Left cardiac atrium (tissue), 4 donors: ENCODE measurements around the gene CDH12. TPM values are rescaled to one million over a fixed set of nuclear protein-coding genes. Genes with fewer than 3 reads are reported as not detected.
A peak's percentile ranks its signal among the peaks of the same experiment; 100 is the strongest.

Source experiments
- ATAC-seq, 2 donors: fragments of 200-7000 bp; cut with Tn5 transposase; one replicate each; pipeline ENCODE4 v1.9.1; 2020; ENCODE audit warnings: mild to moderate bottlenecking in 2 of 2, moderate library complexity in 2 of 2
- DNase-seq: peaks from one replicate; pipeline ENCODE4 v3.0.0-alpha.2; 2020
- intact Hi-C, 2 donors: fragments of 100-400 bp; cut with DNase I; formaldehyde crosslinking; loops; one replicate each; pipeline versions ENCODE4 v1.14.1 to v1.15.1; 2022 to 2023
- total RNA-seq, 2 donors: library from RNA; stranded (reverse); fragmentation: NEBNext Ultra II Directional; extraction: Animal tissue kit (Norgen Biotek cat#: 25700); gene quantifications; one replicate each; pipeline ENCODE4 v1.2.1, GENCODE V29; 2021
- donor health status: DM: no; HTN: yes; CAD: no.
- donor health status: DM: no; HTN: yes; CAD: no; lungs with severe emphysema.
- donor health status: DM: yes; HTN: yes; CAD: no.
- donor health status: Dilated cardiomyopathy.

Gene CDH12
- total RNA-seq, 2 donors from 2014 or later = not detected

DNA sequence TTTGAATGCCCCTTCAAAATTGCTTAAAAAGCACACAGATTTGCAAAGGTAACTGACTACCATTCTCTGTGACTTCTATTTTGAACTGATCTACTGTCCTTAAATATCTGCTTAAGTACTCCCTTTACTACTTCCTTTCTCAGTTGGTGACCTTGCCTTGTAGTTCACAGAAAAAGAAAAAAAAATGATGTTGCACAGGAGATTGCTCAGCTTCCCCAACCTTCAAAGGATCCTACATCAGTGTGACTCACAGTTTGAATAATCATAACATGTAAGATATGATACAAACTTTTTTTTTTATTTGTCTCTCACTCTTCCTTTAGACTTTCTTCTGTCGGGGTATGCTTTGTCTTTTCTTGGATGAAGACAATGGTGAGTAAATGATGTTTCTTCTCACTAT lies 1029.6 kb downstream of the CDH12 start:
- no peak for DNase-seq
- no peak for ATAC-seq
- intact Hi-C loops = no loop called here

- DNase-seq (no peak), ATAC-seq (no peak)
- intact Hi-C loops = no loop called here
Measured at GRCh38 chr5:21823076-21823574, 1030.0 kb downstream of the CDH12 start.

DNA sequence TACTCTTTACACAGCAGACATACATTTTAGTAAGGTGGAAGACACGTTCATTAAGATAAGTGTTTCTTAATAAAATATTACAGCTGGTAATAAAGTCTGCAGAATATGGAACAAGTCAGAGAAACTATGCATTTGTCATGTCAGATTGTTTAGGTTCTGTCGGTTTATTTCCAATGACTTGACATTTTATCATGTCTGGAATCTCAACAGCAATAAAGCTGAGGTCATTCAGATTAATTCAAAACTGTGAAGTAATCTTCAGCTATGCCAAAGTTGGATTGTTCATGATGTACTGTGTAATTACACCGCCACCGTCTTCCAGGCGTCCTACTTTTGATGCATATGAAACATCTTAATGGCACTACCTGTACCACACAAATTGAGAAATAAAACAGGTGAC lies 1032.6 kb downstream of the CDH12 start:
- ATAC-seq (no peak), DNase-seq (no peak)
- intact Hi-C loops = no loop called here

DNA sequence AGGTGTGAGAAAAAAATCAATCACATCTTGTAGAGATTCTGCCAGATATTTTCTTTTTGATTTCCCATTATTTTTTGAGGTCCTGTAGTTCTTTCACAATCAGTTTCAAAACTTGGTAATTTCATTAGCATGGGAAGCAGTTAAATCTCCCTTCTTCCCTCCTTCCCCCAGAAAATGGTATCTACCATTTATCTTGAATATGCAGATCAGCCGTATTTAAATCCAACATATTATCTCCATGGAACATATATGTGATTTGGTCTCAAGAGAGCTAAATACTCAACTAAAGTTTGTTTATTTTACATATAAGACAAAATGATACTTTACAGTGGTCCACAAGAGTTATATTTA lies 1034.8 kb downstream of the CDH12 start:
- no peak for ATAC-seq
- no peak for DNase-seq
- intact Hi-C loops = no loop called here

DNA sequence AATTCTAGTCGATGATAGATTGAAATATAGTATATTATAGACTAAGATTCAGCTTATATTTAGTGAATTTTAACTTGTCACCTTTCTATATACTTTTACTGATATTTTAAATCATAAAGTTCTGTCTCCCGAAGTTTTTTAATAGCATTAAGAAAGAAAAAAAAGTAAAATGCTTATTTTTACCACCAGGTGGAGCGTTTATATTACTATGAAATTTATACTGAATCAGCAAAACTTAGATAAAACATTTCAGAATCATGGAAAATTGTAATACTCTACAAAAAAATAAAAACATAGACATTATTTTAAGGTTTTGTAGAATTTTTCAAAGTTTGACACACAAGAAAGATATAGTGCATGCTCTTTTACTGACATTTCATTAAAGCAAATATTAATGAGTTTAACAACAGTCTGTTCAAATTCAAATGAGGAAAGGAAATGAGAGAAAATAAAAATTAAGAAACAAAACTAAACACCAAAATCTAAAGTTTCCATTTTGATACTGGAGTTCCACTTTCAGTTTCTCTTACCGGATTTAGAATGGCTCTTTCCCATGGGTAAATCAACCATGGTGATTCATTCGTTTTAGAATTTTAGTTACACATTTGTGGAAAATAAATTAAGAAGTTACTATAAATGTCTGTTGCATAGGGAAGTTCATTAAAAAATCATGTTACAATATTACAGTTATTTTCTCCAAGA lies 1035.3 kb downstream of the CDH12 start:
- DNase-seq = no peak
- no peak for ATAC-seq
- intact Hi-C loops = no loop called here

DNA sequence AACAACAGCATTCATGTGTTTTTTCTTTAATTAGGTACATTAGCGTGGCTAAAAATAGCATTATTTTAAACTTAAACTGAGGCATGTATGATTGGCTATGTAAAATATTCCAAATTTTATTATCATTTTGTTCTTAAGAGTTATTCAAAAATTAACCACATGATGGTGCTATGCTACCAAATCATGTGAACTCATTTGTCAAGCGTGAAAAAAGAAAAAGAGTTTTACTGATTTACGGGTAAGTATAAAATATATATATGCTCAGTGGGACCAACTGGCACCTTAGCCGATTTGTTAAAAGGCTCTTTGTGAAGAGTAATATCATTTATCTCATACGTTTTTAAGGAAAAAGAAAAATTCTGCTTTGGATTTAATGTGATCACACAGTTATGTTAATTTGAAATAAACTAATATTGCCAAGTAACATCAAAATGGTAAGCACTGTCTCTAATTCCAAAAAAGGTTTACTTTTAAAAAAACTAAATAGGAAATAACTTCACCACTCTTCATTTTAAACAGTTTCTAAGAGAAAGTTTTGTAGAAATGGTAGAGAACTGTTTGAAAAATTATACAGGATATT lies 1042.3 kb downstream of the CDH12 start:
- intact Hi-C loops = no loop called here
- DNase-seq (no peak), ATAC-seq (no peak)

GRCh38 chr5:21809611-21810010 lies 1043.5 kb downstream of the CDH12 start:
- no peak for ATAC-seq
- intact Hi-C loops = no loop called here
- DNase-seq = no peak

DNA sequence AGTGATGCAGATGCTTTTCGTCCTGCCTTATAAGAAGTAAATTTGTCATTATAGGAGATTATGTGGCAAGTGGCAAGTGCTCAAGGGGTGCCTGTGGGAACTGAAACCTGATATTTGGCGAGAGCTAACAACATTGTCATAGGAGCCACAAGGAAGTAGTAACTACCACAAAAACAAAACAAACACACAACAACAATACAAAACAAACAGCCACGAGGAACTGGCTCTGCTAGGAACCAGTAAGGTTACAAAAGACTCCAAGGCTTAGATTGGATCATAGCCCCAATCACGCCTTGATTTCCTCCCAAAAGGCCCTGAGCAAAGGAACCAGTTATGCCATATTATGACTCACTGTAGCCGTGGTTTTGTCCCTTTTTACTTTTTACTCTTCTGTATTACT lies 1045.2 kb downstream of the CDH12 start:
- intact Hi-C loops = no loop called here
- ATAC-seq (no peak), DNase-seq (no peak)

GRCh38 chr5:21806943-21807342 lies 1046.2 kb downstream of the CDH12 start:
- DNase-seq (no peak), ATAC-seq (peak in 1 of 2 donors; percentile 29)
- intact Hi-C loops = no loop called here

DNA sequence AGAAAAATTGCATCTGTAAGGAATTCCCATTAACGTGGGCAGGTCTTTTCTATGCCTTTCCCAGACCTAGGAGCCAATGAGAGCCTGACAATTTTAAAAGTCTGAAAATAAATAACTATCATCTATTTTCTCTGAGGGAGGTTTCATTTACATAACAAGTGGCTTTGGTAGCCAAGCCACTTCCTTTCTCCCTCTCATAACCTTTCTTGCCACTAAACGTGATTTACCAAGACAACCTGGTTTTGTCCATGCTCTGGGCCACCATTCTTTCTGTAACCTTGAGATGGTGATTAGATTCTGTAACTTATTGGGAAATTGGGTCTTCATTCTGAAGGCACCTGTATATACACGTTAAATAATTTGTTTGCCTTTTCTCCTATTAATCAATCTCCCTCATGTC lies 1046.9 kb downstream of the CDH12 start:
- intact Hi-C loops = no loop called here
- no peak for ATAC-seq

DNA sequence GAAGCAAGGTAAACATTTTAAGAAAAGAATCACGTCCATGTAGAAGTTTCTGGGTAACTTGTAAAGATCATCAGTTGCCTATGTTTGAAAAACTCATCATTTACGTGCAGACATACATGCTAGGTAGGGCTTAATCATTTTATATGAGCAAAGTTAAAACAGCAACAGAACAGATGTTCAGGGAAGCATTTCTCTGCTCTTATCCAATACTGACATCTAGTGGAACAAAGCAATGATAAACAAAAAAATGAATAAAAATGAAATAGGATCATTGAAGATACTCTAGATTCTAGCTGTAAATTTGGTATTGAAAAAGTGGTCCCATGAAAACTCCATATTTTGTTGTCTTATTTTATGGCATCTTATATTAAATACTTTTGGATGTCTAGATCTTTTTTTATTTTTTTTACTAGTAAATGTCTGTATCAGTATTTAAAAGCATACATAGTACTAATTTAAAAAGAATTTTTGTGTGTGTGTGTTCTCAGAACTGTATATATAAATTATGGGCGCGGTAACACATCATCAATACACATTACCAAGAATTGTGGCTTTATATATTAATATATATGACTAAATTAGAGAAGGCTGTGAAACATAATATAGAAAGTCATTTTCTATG lies 1050.2 kb downstream of the CDH12 start:
- intact Hi-C loops = no loop called here
- DNase-seq (no peak), ATAC-seq (no peak)

More for the DNA sequence above, 1046.9 kb downstream of the CDH12 start:
- DNase-seq = no peak

DNA sequence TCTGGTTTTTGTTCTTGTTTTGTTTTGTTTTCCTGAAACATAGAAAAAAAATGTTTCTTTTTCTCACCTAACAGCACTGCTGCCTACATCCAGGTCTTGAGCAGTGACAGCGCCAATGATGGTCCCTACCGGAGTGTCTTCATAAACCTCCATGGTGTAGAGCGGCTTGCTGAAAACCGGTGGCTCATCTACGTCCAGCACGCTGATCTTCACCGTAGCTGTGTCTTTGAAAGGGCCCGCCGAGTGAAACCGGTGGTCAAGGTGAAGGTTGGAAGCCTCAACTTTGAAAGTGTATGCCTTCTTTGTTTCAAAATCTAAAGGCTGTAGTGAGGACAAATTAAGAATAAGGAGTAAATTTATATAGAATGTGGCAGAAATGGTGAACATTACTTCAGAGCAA lies 1051.0 kb downstream of the CDH12 start:
- DNase-seq (no peak), ATAC-seq (no peak)
- intact Hi-C loops = no loop called here

DNA sequence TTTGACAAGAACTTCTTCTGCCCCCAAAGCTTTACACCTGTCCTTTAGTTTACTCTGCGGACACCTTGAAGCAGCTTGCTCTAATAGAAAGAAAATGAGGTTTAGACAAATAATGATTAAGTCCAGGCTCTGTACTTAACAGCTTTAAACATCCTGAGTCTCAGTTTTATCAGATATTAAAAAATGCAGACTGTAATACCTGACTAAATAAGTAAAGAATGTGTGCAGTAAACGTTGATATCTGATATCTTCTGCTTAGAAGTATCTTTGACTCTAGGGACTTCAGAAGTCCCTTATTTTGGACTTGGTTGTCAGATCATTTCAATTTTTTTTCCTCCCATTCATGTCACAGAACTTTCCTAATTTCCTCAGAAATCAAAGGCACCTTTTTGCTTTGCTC lies 1060.4 kb downstream of the CDH12 start:
- ATAC-seq = no peak
- DNase-seq = no peak
- intact Hi-C loops = no loop called here

- no peak for ATAC-seq
- intact Hi-C loops = no loop called here
- DNase-seq = no peak
Measured at GRCh38 chr5:21791304-21791703, 1061.8 kb downstream of the CDH12 start.

- ATAC-seq = no peak
- intact Hi-C loops = no loop called here
- DNase-seq = no peak
Measured at GRCh38 chr5:21784487-21784886, 1068.7 kb downstream of the CDH12 start.

- intact Hi-C loops = no loop called here
- ATAC-seq = no peak
- DNase-seq = no peak
Measured at GRCh38 chr5:21783074-21783679, 1070.0 kb downstream of the CDH12 start.

DNA sequence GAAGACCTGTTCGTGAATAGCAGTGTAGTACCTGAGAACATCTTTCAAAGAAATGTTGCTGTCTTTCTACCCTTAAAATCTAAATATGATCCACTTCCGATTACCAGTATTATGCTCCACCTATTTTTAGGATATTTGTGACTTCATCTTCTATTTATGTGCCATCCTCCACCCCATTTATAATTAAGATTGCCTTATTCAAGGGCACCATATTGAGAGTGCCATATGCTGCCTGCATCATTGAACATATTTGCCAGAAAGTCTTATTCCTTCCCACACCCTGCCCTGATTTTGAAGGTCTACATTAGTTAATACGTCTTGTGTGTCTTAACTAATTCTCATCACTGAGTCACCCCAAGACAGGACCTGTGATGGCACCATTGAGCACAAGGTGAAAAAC lies 1076.7 kb downstream of the CDH12 start:
- ATAC-seq = no peak
- DNase-seq = no peak
- intact Hi-C loops = no loop called here

DNA sequence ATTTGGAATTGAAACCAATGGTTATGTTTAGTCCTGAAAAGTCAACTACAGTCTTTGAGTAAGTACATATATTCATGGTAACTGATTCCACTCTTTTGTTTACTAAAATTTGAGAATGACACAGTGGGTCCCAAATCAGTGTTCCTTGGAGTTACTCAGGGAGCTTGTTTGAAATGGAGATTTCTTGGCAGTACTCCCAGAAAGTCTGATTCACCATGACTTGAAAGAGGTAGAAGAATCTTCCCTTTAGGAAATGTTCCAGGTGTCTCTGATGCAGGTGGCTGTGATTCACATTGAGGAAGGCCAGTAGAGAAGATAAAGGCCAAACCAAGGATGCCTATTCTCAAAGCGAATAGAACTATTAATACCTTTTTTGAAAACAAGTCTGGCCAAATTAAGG lies 1078.3 kb downstream of the CDH12 start:
- no peak for DNase-seq
- no peak for ATAC-seq
- intact Hi-C loops = no loop called here

GRCh38 chr5:21774281-21774680 lies 1078.9 kb downstream of the CDH12 start:
- intact Hi-C loops = no loop called here
- DNase-seq (no peak), ATAC-seq (no peak)

GRCh38 chr5:21773456-21773855 lies 1079.7 kb downstream of the CDH12 start:
- intact Hi-C loops = no loop called here
- ATAC-seq = no peak
- DNase-seq = no peak
